PFSK-1 (cell line): ENCODE results near the gene LINGO4.

ENCODE experiments used
- POLR2AphosphoS5 ChIP-seq: IDR thresholded peaks from 2 replicates; pipeline ENCODE4 v1.6.1; 2012; ENCODE audit warnings: low read depth, mild to moderate bottlenecking, control low read depth, low read length, moderate library complexity
- REST ChIP-seq, 2 experiments: IDR thresholded peaks; 2 replicates each; pipeline versions ENCODE4 v1.6.1 to v1.8.0; 2011 to 2012; ENCODE audit warnings: low read depth in 2 of 2, low read length in 2 of 2, control low read depth in 1 of 2, inconsistent platforms in 1 of 2, mild to moderate bottlenecking in 1 of 2, moderate library complexity in 1 of 2; ENCODE audit not compliant: insufficient read depth in 1 of 2
- SIN3A ChIP-seq: IDR thresholded peaks from 2 replicates; pipeline ENCODE4 v1.6.1; 2012; ENCODE audit warnings: mild to moderate bottlenecking, low read length, moderate library complexity, borderline replicate concordance; ENCODE audit not compliant: insufficient read depth
- TAF1 ChIP-seq: IDR thresholded peaks from 2 replicates; pipeline ENCODE4 v1.6.1; 2012; ENCODE audit warnings: low read length, control low read depth, borderline replicate concordance; ENCODE audit not compliant: insufficient read depth

GRCh38 chr1:151819976-151820623, 14.9 kb upstream of the LINGO4 start:
- no peak for TF ChIP-seq POLR2AphosphoS5
- TF ChIP-seq REST (IDR thresholded peaks at IDR 0.05; ENCODE audit: insufficient read depth in 1 of 2, low read depth in 2 of 2, low read length in 2 of 2) = no peak
- no peak for TF ChIP-seq TAF1
- TF ChIP-seq SIN3A = no peak
